Ovary (tissue), 10 donors: ENCODE results near the gene ARHGEF6. TPM values are rescaled to one million over a fixed set of nuclear protein-coding genes. Genes with fewer than 3 reads are reported as not detected.

Experiments
- DNase-seq, 5 donors: peaks; one replicate each; pipeline ENCODE4 v3.0.0-alpha.2; 2019 to 2020
- H3K27ac ChIP-seq, 2 donors: fragments of 200-600 bp; one replicate each; pipeline versions ENCODE4 v1.5.1 to v1.8.0; 2019 to 2022
- H3K27me3 ChIP-seq: fragments of 200-600 bp; one replicate; pipeline ENCODE4 v1.8.0; 2022
- H3K36me3 ChIP-seq: fragments of 200-600 bp; sonication (generic); one replicate; pipeline ENCODE4 v1.5.1; 2019
- H3K4me1 ChIP-seq: one replicate; pipeline ENCODE4 v1.8.1; 2013; ENCODE audit warnings: mild to moderate bottlenecking, moderate library complexity; ENCODE audit not compliant: insufficient read depth
- H3K4me3 ChIP-seq: fragments of 200-600 bp; sonication (generic); one replicate; pipeline ENCODE4 v1.5.1; 2017
- H3K9me3 ChIP-seq, 2 donors: fragments of 200-600 bp in 1 of 2; sonication (generic) in 1 of 2; one replicate each; pipeline versions ENCODE4 v1.5.1 to v1.8.1; 2013 to 2019; ENCODE audit warnings: mild to moderate bottlenecking in 1 of 2, moderate library complexity in 1 of 2
- EP300 ChIP-seq: sonication (generic); formaldehyde crosslinking; IDR thresholded peaks from one replicate; pipeline ENCODE4 v1.6.1; 2017; ENCODE audit warnings: antibody characterized with exemption
- POLR2A ChIP-seq: fragments of 450-650 bp; IDR thresholded peaks from one replicate; pipeline ENCODE4 v1.6.1; 2017; ENCODE audit warnings: antibody characterized with exemption, mild to moderate bottlenecking, moderate library complexity
- WGBS, 3 donors: extraction: QIAGEN DNeasy Blood & Tissue Kit in 1 of 3; methylation state at CpG; one replicate each; pipeline versions ENCODE4 v1.1.5 to v1.1.7; 2013 to 2017; 5-methylcytosine and 5-hydroxymethylcytosine counted together
- intact Hi-C, 4 donors: fragments of 100-400 bp; cut with DNase I; formaldehyde crosslinking; loops; one replicate each; pipeline versions ENCODE4 v1.11.0 to v1.15.1; 2022 to 2023
- long read RNA-seq, 3 donors: library from polyadenylated mRNA in 2 of 3; unstranded in 2 of 3; transcript quantifications; one replicate each; pipeline ENCODE4 v2.0.0 and lab custom pipeline, GENCODE V29; 2021 to 2026
- polyA plus RNA-seq, 2 donors: library from polyadenylated mRNA; stranded (reverse); fragments of 200-250 nt in 1 of 2; fragments of 350-450 nt in 1 of 2; fragmentation: Illumina TruSeq in 1 of 2; extraction: RNeasy Lipid Tissue Mini Kit (QIAGEN cat#74804) in 1 of 2; gene quantifications; one replicate each; pipeline ENCODE4 v1.2.3, GENCODE V29; 2013 to 2014
- total RNA-seq, 7 donors: library from RNA; depleted of rRNA in 2 of 7; stranded (reverse); fragments of >200 nt in 2 of 7; fragmentation: NEBNext Ultra II Directional in 3 of 7; extraction: Animal tissue kit (Norgen Biotek cat#: 25700) in 3 of 7; gene quantifications; one replicate each; pipeline versions ENCODE4 v1.1.0 to v1.2.4, GENCODE V29; 2016 to 2023
- TF ChIP-seq, protein P1 (sequence below), 3 donors: fragments of 450-650 bp in 2 of 3; fragments of 200-600 bp in 1 of 3; IDR thresholded peaks; one replicate each; pipeline versions ENCODE4 v1.5.1 to v1.8.0; 2016 to 2022; ENCODE audit warnings: antibody characterized with exemption in 3 of 3, mild to moderate bottlenecking in 1 of 3
- donor health status: DM: no; HTN: no; CAD: no; lungs with moderate emphysema.
- donor health status: DM: no; HTN: no; CAD: no.
- donor health status: Bipolar disorder and iron deficiency.
- donor health status: DM: yes; HTN: yes; CAD: no.
- donor health status: DM: no; HTN: no; CAD: no.
- donor health status: DM: yes; HTN: yes; CAD: no.

The ARHGEF6 gene, protein sequence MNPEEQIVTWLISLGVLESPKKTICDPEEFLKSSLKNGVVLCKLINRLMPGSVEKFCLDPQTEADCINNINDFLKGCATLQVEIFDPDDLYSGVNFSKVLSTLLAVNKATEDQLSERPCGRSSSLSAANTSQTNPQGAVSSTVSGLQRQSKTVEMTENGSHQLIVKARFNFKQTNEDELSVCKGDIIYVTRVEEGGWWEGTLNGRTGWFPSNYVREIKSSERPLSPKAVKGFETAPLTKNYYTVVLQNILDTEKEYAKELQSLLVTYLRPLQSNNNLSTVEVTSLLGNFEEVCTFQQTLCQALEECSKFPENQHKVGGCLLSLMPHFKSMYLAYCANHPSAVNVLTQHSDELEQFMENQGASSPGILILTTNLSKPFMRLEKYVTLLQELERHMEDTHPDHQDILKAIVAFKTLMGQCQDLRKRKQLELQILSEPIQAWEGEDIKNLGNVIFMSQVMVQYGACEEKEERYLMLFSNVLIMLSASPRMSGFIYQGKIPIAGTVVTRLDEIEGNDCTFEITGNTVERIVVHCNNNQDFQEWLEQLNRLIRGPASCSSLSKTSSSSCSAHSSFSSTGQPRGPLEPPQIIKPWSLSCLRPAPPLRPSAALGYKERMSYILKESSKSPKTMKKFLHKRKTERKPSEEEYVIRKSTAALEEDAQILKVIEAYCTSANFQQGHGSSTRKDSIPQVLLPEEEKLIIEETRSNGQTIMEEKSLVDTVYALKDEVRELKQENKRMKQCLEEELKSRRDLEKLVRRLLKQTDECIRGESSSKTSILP
- 10 to 100 TPM in 6 of 7 donors, 1 to 10 TPM in 1; 9.5 to 26.3 (median 20.8) TPM for total RNA-seq
- polyA plus RNA-seq, result 10 to 100 TPM; 13.6 to 37.9 TPM
- long read RNA-seq, donor 1, full-length matches to known transcripts, result 1 of 40 reads
- long read RNA-seq, donor 1, partial matches to known transcripts, result 8 of 40 reads
- long read RNA-seq, donor 1, other reads (novel, unspliced or antisense), result 31 of 40 reads
- long read RNA-seq, donor 2, result 0 reads
- long read RNA-seq, donor 3, full-length matches to known transcripts, result 11 of 28 reads
- long read RNA-seq, donor 3, partial matches to known transcripts, result 3 of 28 reads
- long read RNA-seq, donor 3, other reads (novel, unspliced or antisense), result 14 of 28 reads

DNA sequence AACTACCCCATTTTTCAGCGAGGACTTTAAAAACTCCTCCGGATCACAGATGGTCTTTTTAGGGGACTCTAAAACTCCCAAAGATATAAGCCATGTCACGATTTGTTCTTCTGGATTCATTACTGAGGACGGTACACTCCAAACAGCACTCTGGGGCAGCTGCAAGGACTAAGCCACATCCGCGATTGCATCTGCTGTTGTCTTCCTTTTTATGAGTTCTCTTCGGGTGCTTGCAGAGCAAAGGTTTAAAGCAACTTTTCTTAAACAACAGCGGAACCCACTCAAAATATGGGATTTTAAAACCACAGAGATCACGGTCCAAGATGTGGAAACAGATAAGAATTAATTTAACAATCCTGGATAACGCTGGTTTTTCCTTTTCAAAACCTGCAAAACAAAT, at the start of gene ARHGEF6:
Gene ARHGEF6, minus strand, starts transcription at position 170 of the 400 bp plus-strand sequence. Its CDS starts 50 bp downstream, at position 120.
- H3K4me3 ChIP-seq, result peak within 1 kb of the TSS; percentile 13
- WGBS, 3 donors, result 23 to 41% (median 29%) methylated on average over 10 of the region's 10 CpGs
- H3K27ac ChIP-seq, result peak within 1 kb of the TSS in 1 of 2 donors; percentile 35
- no peaks in the 10 kb centered on the region for H3K4me1 ChIP-seq
- no peaks in the 10 kb centered on the region for H3K27me3 ChIP-seq
- intact Hi-C loops, result no loop called here
- no peak for DNase-seq
- TF ChIP-seq POLR2A (no peak), EP300 (no peak)
- TF ChIP-seq, protein P1, sequence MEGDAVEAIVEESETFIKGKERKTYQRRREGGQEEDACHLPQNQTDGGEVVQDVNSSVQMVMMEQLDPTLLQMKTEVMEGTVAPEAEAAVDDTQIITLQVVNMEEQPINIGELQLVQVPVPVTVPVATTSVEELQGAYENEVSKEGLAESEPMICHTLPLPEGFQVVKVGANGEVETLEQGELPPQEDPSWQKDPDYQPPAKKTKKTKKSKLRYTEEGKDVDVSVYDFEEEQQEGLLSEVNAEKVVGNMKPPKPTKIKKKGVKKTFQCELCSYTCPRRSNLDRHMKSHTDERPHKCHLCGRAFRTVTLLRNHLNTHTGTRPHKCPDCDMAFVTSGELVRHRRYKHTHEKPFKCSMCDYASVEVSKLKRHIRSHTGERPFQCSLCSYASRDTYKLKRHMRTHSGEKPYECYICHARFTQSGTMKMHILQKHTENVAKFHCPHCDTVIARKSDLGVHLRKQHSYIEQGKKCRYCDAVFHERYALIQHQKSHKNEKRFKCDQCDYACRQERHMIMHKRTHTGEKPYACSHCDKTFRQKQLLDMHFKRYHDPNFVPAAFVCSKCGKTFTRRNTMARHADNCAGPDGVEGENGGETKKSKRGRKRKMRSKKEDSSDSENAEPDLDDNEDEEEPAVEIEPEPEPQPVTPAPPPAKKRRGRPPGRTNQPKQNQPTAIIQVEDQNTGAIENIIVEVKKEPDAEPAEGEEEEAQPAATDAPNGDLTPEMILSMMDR (IDR thresholded peaks at IDR 0.05), result no peak
- no peaks in the 10 kb centered on the region for H3K9me3 ChIP-seq
- no peaks in the 10 kb centered on the region for H3K36me3 ChIP-seq

DNA sequence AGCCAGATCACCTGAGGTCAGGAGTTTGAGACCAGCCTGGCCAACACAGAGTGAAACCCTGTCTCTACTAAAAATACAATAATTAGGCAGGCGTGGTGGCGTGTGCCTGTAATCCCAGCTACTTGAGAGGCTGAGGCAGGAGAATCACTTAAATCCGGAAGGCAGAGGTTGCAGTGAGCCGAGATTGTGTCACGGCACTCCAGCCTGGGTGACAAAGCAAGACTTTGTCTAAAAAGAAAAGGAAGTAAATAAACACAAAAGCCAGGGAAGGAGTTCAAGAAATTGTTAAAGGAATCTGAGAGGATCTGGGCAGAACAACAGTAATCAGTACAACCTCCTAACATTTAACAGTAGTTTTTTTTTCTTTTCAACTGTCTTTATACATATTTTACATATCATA, 48.7 kb upstream of the ARHGEF6 start:
- intact Hi-C loops, result no loop called here
- no peak overlapping the region for H3K4me3 ChIP-seq
- H3K27me3 ChIP-seq, result no peaks in the 10 kb centered on the region
- no peaks in the 10 kb centered on the region for H3K9me3 ChIP-seq
- H3K27ac ChIP-seq, result no peak overlapping the region
- H3K4me1 ChIP-seq, result peaks cover 2% of the 10 kb centered on the region
- TF ChIP-seq EP300 (no peak), POLR2A (no peak)
- TF ChIP-seq, protein P1 (IDR thresholded peaks at IDR 0.05), result no peak
- DNase-seq, result no peak
- 87 to 88% (median 88%) methylated on average over 5 of the region's 5 CpGs for WGBS, 3 donors
- H3K36me3 ChIP-seq, result no peaks in the 10 kb centered on the region

DNA sequence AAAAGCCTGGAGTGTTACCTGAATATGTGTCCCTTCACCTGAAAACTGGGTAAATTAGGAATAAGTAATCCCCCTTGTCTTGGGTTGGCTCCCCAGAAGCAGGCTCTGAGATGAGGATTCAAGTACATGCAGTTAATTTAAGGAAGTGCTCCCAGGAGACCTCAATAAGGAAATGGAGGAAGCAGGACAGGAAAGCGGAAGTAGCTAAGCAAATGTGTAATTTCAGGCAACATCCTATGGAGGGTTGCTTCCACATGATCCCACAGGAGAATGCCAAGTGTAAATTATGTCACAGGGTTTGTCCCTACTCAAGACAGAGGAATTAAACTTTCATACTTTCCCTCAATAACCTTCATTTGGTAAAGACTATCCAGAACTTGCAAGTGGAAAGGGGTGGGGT, 48.1 kb upstream of the ARHGEF6 start:
- intact Hi-C loops, result no loop called here
- Histone ChIP-seq H3K36me3 (no peaks in the 10 kb centered on the region), H3K4me3 (no peak overlapping the region), H3K4me1 (peaks cover 2% of the 10 kb centered on the region), H3K9me3 (no peaks in the 10 kb centered on the region), H3K27ac (no peak overlapping the region), H3K27me3 (no peaks in the 10 kb centered on the region)
- TF ChIP-seq EP300 (no peak), POLR2A (no peak)
- TF ChIP-seq, protein P1 (IDR thresholded peaks at IDR 0.05), result no peak
- DNase-seq, result no peak
- WGBS, 3 donors, result 74 to 79% (median 77%) methylated on average over 1 of the region's 1 CpG

DNA sequence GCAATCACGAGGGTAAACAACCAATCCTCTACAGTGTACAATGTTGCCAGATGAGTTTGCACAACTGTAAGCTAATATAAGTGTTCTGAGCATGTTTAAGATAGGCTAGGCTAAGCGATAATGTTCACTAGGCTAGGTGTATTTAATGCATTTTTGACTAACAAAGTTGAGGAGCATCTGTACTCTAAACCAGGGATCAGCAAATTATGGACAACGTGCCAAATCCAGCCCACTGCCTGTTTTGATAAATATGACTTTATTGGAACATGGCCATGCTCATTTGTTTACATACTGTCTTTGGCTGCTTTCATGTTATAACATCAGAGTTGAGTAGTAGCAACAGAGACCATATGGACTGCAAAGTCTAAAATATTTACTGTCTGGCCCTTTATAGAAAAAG, 46.3 kb upstream of the ARHGEF6 start:
- H3K4me3 ChIP-seq, result no peak overlapping the region

More for the DNA sequence above, 46.3 kb upstream of the ARHGEF6 start:
- intact Hi-C loops, result no loop called here
- no peak for TF ChIP-seq POLR2A
- DNase-seq, result no peak
- no peaks in the 10 kb centered on the region for H3K36me3 ChIP-seq
- no peaks in the 10 kb centered on the region for H3K27me3 ChIP-seq
- H3K27ac ChIP-seq, result no peak overlapping the region
- H3K4me1 ChIP-seq, result peaks cover 2% of the 10 kb centered on the region
- WGBS, 3 donors, result 20 to 22% (median 20%) methylated on average over 3 of the region's 3 CpGs
- H3K9me3 ChIP-seq, result no peaks in the 10 kb centered on the region
